CD14-positive monocyte (primary cell): ENCODE results near the gene CDH23. TPM values are rescaled to one million over a fixed set of nuclear protein-coding genes. Genes with fewer than 3 reads are reported as not detected.

Source experiments
- DNase-seq, 3 donors: peaks; one replicate each; pipeline ENCODE4 v3.0.0-alpha.2; 2011 to 2022
- H2AFZ ChIP-seq: 2 replicates; pipeline ENCODE4 v1.6.0; 2012; ENCODE audit warnings: mild to moderate bottlenecking, low read depth, low read length, inconsistent platforms; ENCODE audit not compliant: insufficient read depth, poor library complexity, severe bottlenecking
- H3K27ac ChIP-seq, 2 donors: 1 replicate in 1 of 2; 2 replicates in 1 of 2; pipeline ENCODE4 v1.5.1; 2012 to 2013; ENCODE audit warnings: low read length in 2 of 2, control low read depth in 1 of 2, inconsistent platforms in 1 of 2, low read depth in 1 of 2, mild to moderate bottlenecking in 1 of 2
- H3K27me3 ChIP-seq, 2 donors: one replicate each; pipeline versions ENCODE4 v1.6.0 to v1.6.1; 2011 to 2013; ENCODE audit warnings: low read length in 2 of 2; ENCODE audit not compliant: control insufficient read depth in 2 of 2, insufficient read depth in 2 of 2
- H3K36me3 ChIP-seq, 2 donors: replicated peaks in 1 of 2; 1 replicate in 1 of 2; 2 replicates in 1 of 2; pipeline versions ENCODE4 v1.5.1 to v1.6.1; 2012 to 2013; ENCODE audit warnings: low read length in 2 of 2, control low read depth in 1 of 2, inconsistent platforms in 1 of 2, mild to moderate bottlenecking in 1 of 2; ENCODE audit not compliant: insufficient read depth in 2 of 2, control insufficient read depth in 1 of 2
- H3K4me1 ChIP-seq, 2 donors: 1 replicate in 1 of 2; 2 replicates in 1 of 2; pipeline versions ENCODE4 v1.5.1 to v1.6.1; 2012 to 2013; ENCODE audit warnings: low read length in 2 of 2, control low read depth in 1 of 2, inconsistent platforms in 1 of 2, mild to moderate bottlenecking in 1 of 2, moderate library complexity in 1 of 2; ENCODE audit not compliant: insufficient read depth in 2 of 2, control insufficient read depth in 1 of 2
- H3K4me2 ChIP-seq: replicated peaks from 2 replicates; pipeline ENCODE3; 2012; ENCODE audit warnings: low read length, moderate library complexity, mild to moderate bottlenecking; ENCODE audit not compliant: poor library complexity, severe bottlenecking; ENCODE audit errors: extremely low read depth
- H3K4me3 ChIP-seq, 3 experiments: fragments of 200-600 bp in 1 of 3; sonication (generic) in 1 of 3; replicated peaks in 1 of 3; 1 replicate in 2 of 3; 2 replicates in 1 of 3; pipeline ENCODE4 v1.5.1; 2011 to 2013; ENCODE audit warnings: low read length in 3 of 3, mild to moderate bottlenecking in 3 of 3, control low read depth in 2 of 3, low read depth in 2 of 3, inconsistent platforms in 1 of 3, moderate library complexity in 1 of 3
- H3K79me2 ChIP-seq: 2 replicates; pipeline ENCODE4 v1.6.0; 2012; ENCODE audit warnings: mild to moderate bottlenecking, control low read depth, inconsistent platforms, low read length, moderate library complexity; ENCODE audit not compliant: insufficient read depth
- H3K9ac ChIP-seq: 2 replicates; pipeline ENCODE4 v1.6.0; 2017; ENCODE audit warnings: low read length, mild to moderate bottlenecking; ENCODE audit not compliant: insufficient read depth, poor library complexity, severe bottlenecking
- H3K9me3 ChIP-seq, 2 donors: replicated peaks in 1 of 2; 1 replicate in 1 of 2; 2 replicates in 1 of 2; pipeline versions ENCODE4 v1.5.1 to v1.6.1; 2012 to 2013; ENCODE audit warnings: low read length in 2 of 2, control low read depth in 1 of 2; ENCODE audit not compliant: control insufficient read depth in 1 of 2, insufficient read depth in 1 of 2
- H4K20me1 ChIP-seq: 2 replicates; pipeline ENCODE4 v1.6.0; 2012; ENCODE audit warnings: mild to moderate bottlenecking, low read length, control low read depth, moderate library complexity; ENCODE audit not compliant: insufficient read depth
- H3K27ac Mint-ChIP-seq, 7 donors: one replicate each; pipeline ENCODE4 v1.8.0; 2020; ENCODE audit warnings: mild to moderate bottlenecking in 7 of 7, mixed read lengths in 7 of 7, moderate library complexity in 6 of 7, inconsistent platforms in 2 of 7
- H3K27me3 Mint-ChIP-seq, 3 donors: one replicate each; pipeline ENCODE4 v1.8.0; 2021 to 2022; ENCODE audit warnings: low read depth in 3 of 3, mild to moderate bottlenecking in 3 of 3, mixed read lengths in 3 of 3, moderate library complexity in 3 of 3, inconsistent platforms in 1 of 3
- H3K36me3 Mint-ChIP-seq, 2 donors: one replicate each; pipeline ENCODE4 v1.8.0; 2020; ENCODE audit warnings: mixed read lengths in 2 of 2, inconsistent platforms in 1 of 2, mild to moderate bottlenecking in 1 of 2
- H3K4me1 Mint-ChIP-seq: one replicate; pipeline ENCODE4 v1.8.0; 2020; ENCODE audit warnings: mild to moderate bottlenecking, mixed read lengths
- H3K4me3 Mint-ChIP-seq, 2 donors: one replicate each; pipeline ENCODE4 v1.8.0; 2020; ENCODE audit warnings: mild to moderate bottlenecking in 2 of 2, mixed read lengths in 2 of 2, moderate library complexity in 1 of 2
- H3K9me3 Mint-ChIP-seq, 7 donors: one replicate each; pipeline ENCODE4 v1.8.0; 2020 to 2022; ENCODE audit warnings: mixed read lengths in 7 of 7, mild to moderate bottlenecking in 6 of 7, moderate library complexity in 6 of 7, inconsistent platforms in 2 of 7
- CTCF ChIP-seq: fragments of 200-600 bp; IDR thresholded peaks from one replicate; pipeline ENCODE4 v1.8.0; 2022; ENCODE audit warnings: antibody characterized with exemption, mild to moderate bottlenecking
- WGBS: methylation state at CpG from one replicate; pipeline ENCODE4 v1.1.5; 2013; ENCODE audit warnings: missing lambda C conversion rate; ENCODE audit not compliant: insufficient coverage; 5-methylcytosine and 5-hydroxymethylcytosine counted together
- intact Hi-C, 2 donors: fragments of 100-400 bp; cut with micrococcal nuclease; formaldehyde crosslinking; loops; one replicate each; pipeline versions ENCODE4 v1.15.0 to v1.15.1; 2023
- polyA plus RNA-seq, 3 donors: library from polyadenylated mRNA; depleted of rRNA in 1 of 3; unstranded in 2 of 3; stranded (reverse) in 1 of 3; fragments of 300-500 nt in 2 of 3; fragments of >200 nt in 1 of 3; fragmentation: Illumina TruSeq in 2 of 3; gene quantifications; 1 replicate in 2 of 3; 2 replicates in 1 of 3; pipeline ENCODE4 v1.2.3, GENCODE V29; 2012 to 2021

Gene CDH23
- polyA plus RNA-seq, 3 donors = 8.2 to 36.2 (median 10.5) TPM

GRCh38 chr10:71844695-71845094 lies 448.0 kb downstream of the CDH23 start:
- peaks cover 96 to 100% of the 10 kb centered on the region in 2 donors for H3K4me1 ChIP-seq
- intact Hi-C loops = no loop called here
- Mint-ChIP-seq H3K4me1 (peaks cover 88% of the 10 kb centered on the region), H3K9me3 (peaks cover 0 to 3% (median 0%) of the 10 kb centered on the region in 7 donors), H3K27me3 (no peaks in the 10 kb centered on the region), H3K27ac (peak overlapping the region in 6 of 7 donors; percentile 11 to 100 (median 84)), H3K36me3 (peaks cover 76 to 80% of the 10 kb centered on the region in 2 donors), H3K4me3 (peak overlapping the region; percentile 67 to 99)
- H3K27ac ChIP-seq = peak overlapping the region in 1 of 2 donors; percentile 97
- H3K27me3 ChIP-seq = no peaks in the 10 kb centered on the region
- DNase-seq = no peak
- no peak for TF ChIP-seq CTCF
- H4K20me1 ChIP-seq = peaks cover 100% of the 10 kb centered on the region
- no peak overlapping the region for H2AFZ ChIP-seq
- peak overlapping the region; percentile 95 for H3K4me2 ChIP-seq
- H3K36me3 ChIP-seq = peaks cover 26 to 49% of the 10 kb centered on the region in 2 donors
- no CpG with 5 or more reads among the region's 2 CpGs for whole genome bisulfite sequencing
- H3K9me3 ChIP-seq = no peaks in the 10 kb centered on the region
- H3K4me3 ChIP-seq = peak overlapping the region in 1 of 3 experiments; percentile 99
- no peak overlapping the region for H3K9ac ChIP-seq
- peaks cover 100% of the 10 kb centered on the region for H3K79me2 ChIP-seq

DNA sequence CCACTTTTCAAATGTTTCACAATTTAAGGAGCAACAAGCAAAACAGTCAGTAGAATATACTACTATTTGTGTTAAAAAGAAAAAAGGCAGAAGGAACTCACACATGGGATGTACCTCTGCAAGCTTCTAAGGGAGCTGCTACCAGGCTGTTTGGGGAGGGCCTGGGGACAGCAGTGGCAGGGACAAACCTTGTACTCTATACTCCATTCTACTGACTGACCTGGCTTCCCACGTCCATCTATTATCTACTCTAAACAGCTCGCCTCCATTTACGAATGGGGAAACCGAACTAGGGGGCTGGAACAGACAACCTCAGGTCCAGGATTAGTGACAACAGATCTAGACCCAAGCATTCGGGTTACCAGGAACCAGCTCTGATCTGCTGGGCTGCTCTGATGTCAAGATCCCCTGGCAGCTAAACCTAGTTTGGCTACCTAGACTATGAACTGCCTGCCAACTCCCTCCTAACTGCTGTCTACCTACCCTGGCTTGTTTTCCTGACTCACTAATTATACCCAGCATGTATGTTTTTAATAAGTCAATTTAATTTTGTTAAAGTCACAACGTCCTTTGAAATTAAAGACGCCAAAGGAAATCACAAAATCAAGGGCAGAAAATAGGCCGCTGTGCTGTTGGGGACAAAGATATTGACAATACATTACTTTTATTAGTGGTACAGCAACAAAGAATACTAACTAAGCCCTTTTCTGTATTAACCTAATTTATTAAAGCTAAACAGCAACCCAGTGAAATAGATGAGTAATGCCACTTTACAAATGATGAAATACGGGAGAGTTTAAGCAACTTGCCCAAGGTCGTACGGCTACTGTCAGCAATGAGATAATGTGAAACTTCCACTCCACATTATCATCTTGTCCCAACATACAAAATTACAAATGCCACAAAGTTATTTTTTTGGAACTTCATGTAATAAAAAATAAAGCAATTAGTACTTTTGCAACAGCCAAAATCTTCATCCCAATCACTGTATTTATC lies 449.0 kb downstream of the CDH23 start:
- Histone ChIP-seq H3K4me3 (peak overlapping the region; percentile 38 to 99 (median 93)), H2AFZ (no peak overlapping the region), H3K36me3 (peaks cover 22 to 39% of the 10 kb centered on the region in 2 donors), H3K4me2 (peak overlapping the region; percentile 95), H4K20me1 (peaks cover 100% of the 10 kb centered on the region), H3K79me2 (peaks cover 100% of the 10 kb centered on the region), H3K4me1 (peaks cover 86 to 91% of the 10 kb centered on the region in 2 donors), H3K27ac (peak overlapping the region; percentile 61 to 97), H3K27me3 (no peaks in the 10 kb centered on the region), H3K9me3 (no peaks in the 10 kb centered on the region), H3K9ac (peak overlapping the region; percentile 44)
- intact Hi-C loops = no loop called here
- Mint-ChIP-seq H3K4me1 (peaks cover 78% of the 10 kb centered on the region), H3K9me3 (peaks cover 0 to 3% (median 0%) of the 10 kb centered on the region in 7 donors), H3K27ac (peak overlapping the region; percentile 73 to 100 (median 87)), H3K4me3 (peak overlapping the region; percentile 99), H3K36me3 (peaks cover 68 to 77% of the 10 kb centered on the region in 2 donors), H3K27me3 (no peaks in the 10 kb centered on the region)
- TF ChIP-seq CTCF = no peak
- DNase-seq = peak; percentile 70 to 84 (median 81)
- 83% methylated on average over 5 of the region's 11 CpGs for WGBS
